Measurements from ENCODE around the gene TOP3A.
"Not testable (repeated sequence)": the region's sequence is repeated elsewhere in the genome, so short reads cannot be mapped to it uniquely, and the experiment has no call there.

TOP3A gene, protein sequence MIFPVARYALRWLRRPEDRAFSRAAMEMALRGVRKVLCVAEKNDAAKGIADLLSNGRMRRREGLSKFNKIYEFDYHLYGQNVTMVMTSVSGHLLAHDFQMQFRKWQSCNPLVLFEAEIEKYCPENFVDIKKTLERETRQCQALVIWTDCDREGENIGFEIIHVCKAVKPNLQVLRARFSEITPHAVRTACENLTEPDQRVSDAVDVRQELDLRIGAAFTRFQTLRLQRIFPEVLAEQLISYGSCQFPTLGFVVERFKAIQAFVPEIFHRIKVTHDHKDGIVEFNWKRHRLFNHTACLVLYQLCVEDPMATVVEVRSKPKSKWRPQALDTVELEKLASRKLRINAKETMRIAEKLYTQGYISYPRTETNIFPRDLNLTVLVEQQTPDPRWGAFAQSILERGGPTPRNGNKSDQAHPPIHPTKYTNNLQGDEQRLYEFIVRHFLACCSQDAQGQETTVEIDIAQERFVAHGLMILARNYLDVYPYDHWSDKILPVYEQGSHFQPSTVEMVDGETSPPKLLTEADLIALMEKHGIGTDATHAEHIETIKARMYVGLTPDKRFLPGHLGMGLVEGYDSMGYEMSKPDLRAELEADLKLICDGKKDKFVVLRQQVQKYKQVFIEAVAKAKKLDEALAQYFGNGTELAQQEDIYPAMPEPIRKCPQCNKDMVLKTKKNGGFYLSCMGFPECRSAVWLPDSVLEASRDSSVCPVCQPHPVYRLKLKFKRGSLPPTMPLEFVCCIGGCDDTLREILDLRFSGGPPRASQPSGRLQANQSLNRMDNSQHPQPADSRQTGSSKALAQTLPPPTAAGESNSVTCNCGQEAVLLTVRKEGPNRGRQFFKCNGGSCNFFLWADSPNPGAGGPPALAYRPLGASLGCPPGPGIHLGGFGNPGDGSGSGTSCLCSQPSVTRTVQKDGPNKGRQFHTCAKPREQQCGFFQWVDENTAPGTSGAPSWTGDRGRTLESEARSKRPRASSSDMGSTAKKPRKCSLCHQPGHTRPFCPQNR

DNA sequence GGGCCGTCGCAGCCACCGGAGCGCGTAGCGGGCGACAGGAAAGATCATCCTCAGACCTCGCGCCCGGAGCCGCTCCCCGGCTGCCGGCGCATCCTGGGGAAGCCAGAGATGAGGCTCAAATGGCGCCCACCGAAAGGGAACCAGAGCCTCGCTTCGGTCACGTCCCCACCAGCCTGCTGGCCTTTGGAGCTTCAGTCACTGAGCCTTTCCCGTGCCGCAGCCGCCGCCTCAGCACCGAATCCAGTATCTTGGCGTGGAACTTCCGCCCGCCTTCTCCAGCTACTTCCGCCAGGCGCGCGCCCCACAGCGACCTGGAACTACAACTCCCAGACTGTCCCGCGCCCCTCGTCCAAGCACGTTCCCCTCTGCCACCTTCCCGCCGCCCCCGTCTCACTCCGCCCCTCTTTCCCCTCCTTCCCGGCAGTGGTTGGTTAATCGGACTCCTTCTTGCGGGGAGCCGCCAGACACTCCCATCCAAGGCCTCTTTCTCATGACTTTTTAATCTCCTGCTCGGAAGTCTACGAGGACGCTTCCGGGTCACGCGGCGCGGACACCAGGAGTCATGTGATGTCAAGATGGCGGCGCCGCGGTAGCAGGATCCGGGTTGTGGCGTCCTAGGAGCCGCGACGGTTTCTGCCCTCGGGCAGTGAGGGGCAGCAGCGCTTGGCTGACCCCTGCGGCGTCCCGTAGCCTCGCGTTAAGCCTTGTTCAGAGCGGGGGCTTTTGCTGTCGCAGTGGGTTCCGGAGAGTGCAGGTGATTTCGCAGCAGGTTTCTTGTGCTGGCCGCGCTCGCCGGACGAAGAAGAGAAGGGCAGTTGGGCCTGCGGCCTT is at the start of gene TOP3A, which contains the start of gene SMCR8:
TSS of gene TOP3A (minus strand) at position 264 of the 831 bp plus-strand sequence. CDS start at position 48, 216 bp downstream.
TSS of gene SMCR8 (plus strand) at position 563 of the 831 bp plus-strand sequence. CDS start 497 bp downstream, outside the sequence.
- peak; percentile 85 for DNase-seq

DNA sequence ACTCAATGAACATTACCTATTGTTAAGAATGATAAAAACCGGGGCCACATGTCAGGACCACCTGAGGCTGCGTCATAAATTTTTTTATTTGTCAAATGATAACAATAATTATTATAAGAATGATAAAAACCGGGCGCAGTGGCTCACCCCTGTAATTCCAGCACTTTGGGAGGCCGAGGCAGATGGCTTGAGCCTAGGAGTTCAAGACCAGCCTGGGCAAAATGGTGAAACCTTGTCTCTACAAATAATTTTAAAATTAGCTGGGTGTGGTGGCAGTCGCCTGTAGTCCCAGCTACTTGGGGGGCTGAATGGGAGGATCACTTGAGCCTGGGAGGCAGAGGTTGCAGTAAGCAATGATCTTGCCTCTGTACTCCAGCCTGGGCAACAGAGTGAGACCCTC is 49.4 kb upstream of the TOP3A start:
- DNase-seq = no peak

DNA sequence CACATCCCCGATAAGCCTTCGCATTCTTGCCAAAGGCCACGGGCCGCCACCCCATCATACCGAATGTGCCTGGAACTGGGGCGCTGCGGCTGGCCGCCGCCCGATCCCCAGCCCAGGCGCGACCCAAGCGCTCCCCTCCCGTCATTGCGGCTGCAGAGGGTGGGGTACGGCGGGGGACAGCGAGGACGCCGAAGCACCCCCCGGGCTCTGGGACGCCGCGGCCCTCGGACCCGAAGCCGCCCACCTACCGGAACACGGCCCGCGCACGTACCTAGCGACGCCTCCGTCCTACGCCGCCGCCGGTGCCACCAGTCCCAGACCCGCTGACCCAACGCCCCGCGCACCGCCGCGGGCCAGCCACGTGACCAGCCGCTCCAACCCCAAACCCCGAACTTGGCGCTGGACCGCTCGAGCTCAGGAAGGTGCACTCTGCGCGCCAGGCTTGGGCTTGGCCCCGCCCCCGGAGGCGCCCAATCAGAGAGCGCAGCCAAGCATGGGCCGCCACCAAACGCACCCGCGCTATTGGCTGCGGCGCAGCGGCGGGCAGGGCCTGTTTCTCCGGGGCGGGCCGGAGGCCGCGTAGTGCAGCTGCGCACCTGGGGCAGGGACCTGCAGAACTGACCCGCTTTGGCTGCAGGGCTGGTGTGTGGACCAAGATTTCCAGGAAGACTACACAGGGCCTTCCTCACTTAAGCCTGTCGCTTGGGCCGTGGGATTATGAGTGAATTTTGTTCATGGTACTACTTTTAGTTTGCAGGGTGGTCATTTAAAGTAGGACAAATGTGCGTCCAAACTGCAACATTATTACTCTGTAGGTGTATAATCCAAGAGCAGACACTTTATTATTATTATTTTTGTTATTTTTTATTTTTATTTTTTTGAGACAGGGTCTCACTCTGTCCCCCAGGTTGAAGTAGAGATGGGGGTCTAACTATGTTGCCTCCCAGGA is 48.6 kb upstream of the TOP3A start, which contains the start of gene SHMT1:
TSS of gene SHMT1 (minus strand) at position 450 of the 949 bp plus-strand sequence. CDS start 7,569 bp downstream, outside the sequence.
- peak; percentile 67 for DNase-seq

DNA sequence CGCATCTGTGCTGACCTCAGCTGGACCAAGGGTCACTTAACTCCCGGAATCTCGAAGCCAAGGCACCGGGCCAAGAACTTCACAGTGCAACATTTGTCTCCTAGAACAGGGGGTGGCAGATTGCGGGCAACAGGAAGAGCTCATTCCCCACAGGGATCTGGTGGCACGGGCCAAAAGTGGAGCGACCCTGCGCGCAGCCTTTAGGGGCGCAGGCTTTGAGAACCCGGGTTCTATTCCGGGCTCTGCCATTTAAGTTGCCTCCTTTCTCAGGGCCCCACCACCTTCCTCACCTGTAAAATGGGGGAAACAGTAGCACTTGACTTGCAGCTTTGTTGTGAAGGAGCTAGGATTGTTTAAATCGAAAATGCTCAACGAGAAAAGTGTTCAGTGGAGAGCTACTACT is 47.9 kb upstream of the TOP3A start:
- no peak for DNase-seq

- no peak for DNase-seq
Measured at GRCh38 chr17:18361837-18362697, 47.3 kb upstream of the TOP3A start.

GRCh38 chr17:18360518-18360917 is 45.7 kb upstream of the TOP3A start:
- DNase-seq = no peak

- DNase-seq = no peak
Measured at GRCh38 chr17:18356624-18357023, 41.8 kb upstream of the TOP3A start.

DNA sequence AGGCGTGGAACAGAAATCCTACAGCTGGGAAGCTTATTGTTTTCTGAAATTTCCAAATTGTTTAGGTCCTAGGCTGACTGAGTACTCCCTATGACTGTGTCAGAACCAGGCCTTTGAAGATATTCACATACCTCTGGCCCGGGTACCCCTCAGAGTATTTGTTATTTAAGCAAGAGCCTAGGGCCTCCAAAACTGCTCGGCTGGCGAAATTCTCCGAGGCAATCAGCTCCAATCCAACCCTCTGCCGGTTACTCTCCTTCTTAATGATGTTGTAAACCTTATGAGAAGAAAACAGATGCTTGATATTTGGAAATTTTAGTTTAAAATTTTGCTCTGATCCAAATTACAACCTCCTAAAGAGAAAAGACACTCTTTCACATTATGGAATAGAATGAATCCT is 38.7 kb upstream of the TOP3A start:
- DNase-seq = no peak

- no peak for DNase-seq
Measured at GRCh38 chr17:18344021-18344420, 29.2 kb upstream of the TOP3A start.

DNA sequence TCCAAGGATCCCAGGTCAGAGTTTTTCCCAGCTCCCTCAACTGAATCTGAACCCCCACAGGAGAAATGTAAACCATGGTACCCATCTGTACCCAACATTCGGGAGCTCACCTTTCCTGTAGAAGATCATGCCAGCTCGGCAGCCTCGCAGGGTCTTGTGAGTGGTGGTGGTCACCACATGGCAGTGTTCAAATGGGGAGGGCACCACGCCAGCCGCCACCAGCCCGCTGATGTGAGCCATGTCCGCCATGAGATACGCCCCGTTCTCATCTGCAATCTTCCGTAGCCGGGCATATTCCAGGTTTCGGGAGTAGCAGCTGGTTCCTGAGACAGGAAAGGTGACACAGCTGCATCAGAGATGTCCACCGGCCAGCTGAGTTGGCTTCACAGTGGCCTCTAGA is 25.1 kb upstream of the TOP3A start:
- DNase-seq = no peak

- not testable (repeated sequence) for DNase-seq
Measured at GRCh38 chr17:18338158-18338557, 23.4 kb upstream of the TOP3A start.

DNA sequence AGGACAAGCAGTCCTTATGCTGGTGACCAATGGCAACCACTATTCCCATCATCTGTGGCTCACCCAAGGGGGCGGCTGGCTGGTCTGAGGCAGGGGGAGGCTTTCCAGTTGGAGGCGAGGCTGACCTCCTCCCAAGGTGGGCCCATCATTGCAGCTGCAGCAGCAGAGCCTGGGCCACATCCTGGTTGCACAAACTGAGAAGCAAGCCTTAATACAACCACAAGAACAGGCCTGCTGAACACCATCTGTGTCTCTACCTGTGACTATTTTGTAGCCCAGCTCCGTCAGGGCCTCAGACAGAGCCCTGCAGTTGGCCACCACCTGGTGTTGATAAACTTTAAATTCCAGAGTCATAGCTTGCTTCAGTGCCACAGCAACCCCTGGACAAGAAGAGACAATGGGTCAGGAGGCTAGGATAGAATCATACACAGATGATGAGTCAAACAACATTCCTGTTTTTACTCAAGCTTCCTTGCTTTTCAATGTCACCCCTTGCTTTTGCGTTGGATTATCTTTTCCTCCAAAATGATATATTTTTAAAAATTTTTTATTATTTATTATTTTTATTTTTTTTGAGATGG is 18.2 kb upstream of the TOP3A start:
- no peak for DNase-seq

- DNase-seq = no peak
Measured at GRCh38 chr17:18331879-18332278, 17.1 kb upstream of the TOP3A start.

GRCh38 chr17:18328643-18329204 is 13.9 kb upstream of the TOP3A start:
- DNase-seq = no peak

GRCh38 chr17:18327556-18327955 is 12.8 kb upstream of the TOP3A start:
- DNase-seq = no peak

GRCh38 chr17:18327093-18327492 is 12.3 kb upstream of the TOP3A start:
- DNase-seq = no peak

DNA sequence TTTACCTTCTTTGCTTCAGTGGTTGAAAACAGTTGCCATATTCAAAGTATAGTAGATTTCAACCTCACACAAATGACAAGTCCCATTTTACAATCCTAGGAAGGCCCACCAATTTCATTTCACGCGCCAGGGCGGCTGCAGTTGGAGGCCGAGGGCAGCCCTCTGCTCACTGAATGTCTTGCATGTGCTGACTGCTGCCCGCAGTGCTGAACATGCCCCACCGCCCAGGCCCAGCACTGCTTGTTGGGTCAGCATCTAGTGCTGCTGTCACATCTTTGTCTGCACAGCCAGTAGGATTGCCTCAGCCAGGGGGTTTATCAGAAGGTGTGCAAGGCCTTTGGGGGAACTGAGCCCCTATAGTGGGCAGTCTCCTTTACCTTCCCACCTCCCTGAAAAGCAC is 11.8 kb upstream of the TOP3A start:
- DNase-seq = no peak

DNA sequence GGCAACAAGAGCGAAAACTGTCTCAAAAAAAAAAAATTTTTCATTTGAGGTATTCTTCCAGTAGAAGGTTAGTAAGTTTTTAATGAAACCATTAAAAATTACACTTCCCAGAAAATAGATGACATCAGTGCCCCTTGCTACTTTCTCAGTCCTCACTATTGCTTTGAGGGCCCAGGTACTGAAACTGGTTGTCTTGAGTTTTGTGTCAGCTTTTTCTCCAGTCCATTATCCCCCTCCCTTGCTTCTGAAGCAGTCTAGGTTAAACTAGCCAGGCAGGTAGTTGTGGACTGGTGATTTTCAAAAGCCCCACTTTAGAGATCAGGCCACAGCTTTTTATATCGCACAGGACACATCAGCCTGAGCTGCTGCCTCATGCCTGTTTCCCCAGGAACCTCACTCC is 11.2 kb upstream of the TOP3A start:
- DNase-seq = no peak

Data from NCI-H1436 treated with DMSO at 0.1 percent for 48 hours (cell line).